Activated gamma-delta T cell treated with Interleukin-2 at 50 U/mL for 16 hours (primary cell): ENCODE results near the gene OR4E1.
"Not testable (repeated sequence)": the region's sequence is repeated elsewhere in the genome, so short reads cannot be mapped to it uniquely, and the experiment has no call there.

Source experiments
- DNase-seq: peaks from one replicate; pipeline ENCODE4 v3.0.0-alpha.2; 2020

The OR4E1 gene, protein sequence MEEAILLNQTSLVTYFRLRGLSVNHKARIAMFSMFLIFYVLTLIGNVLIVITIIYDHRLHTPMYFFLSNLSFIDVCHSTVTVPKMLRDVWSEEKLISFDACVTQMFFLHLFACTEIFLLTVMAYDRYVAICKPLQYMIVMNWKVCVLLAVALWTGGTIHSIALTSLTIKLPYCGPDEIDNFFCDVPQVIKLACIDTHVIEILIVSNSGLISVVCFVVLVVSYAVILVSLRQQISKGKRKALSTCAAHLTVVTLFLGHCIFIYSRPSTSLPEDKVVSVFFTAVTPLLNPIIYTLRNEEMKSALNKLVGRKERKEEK

DNA sequence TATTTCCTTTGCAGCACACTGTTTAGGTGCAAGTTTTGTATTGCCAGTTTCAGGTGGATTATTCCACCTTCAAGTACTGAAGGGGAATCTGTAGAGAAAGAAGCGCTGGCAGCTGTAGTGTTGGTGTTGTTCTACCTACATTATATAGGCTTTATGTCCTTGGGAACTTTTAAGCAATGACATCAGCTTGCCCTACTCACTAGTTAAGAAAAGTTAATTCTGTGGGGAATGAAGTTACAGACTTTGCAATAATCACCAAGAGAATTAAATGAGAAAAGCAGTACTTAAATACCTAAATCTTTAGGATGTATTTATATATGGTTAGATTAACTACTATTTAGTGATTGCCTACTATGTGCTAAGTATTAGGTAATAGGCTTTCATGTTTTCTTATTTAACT lies at the start of gene OR4E1:
Gene OR4E1, minus strand, starts transcription at position 101 of the 400 bp plus-strand sequence. CDS start 2,883 bp downstream, outside the sequence.
- DNase-seq = no peak

DNA sequence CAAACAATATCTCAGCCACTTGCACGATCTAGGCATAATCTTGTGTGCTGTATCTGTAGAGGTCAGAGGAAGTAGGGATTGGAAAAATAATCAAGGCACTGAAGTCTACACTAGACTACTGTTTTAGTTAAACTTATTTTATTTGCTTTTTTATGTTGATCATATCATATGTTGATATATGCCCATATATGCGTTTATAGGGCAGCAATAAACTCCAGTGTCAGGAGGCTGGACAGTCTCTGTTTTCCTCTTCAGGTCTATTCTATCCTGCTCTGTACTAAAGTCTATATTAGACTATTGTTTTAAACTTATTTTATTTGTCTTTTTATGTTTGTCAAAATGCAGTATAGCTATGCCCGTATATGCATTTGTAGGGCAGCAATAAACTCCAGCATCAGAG lies 47.9 kb upstream of the OR4E1 start:
- no peak for DNase-seq

DNA sequence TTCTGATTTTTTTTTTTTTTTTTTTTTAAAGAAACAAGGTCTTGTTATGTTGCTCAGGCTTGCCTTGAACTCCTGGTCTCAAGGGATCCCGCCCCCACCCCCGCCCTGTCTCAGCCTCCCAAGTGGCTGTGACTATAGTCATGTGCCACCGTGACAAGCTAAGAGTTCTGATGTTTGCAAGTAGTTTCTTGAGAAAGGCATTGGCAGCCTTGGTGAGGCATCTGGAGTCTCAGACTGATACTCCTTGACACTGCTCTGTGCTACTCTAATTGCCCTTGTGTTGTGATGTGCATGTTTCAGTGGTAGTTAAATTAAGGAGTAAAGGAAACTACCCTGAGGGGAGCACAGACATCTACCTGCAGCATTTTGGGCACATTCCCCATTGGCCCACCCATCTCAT lies 46.2 kb upstream of the OR4E1 start:
- DNase-seq = no peak

DNA sequence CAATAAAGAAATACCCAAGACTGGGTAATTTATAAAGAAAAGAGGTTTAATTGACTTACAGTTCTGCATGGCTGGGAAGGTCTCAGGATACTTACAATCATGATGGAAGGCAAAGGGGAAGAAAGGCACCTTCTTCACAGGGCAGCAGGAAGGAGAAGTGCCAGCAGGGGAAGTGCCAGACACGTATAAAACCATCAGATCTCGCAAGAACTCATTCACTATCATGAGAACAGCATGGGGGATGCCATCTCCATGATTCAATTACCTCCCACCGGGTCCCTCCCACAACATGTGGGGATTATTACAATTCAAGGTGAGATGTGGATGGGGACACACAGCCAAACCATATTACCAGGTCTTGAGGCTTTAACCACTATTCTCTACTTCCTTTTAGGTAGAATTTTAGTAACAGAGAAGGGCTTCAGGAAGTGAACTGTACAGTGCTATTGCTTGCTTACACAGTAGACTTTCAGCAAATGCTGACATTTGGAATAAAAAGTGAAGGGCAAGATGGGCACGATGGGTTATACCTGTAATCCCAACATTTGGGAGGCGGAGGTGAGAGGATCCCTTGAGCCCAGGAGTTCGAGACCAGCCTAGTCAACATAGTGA lies 40.8 kb upstream of the OR4E1 start:
- no peak for DNase-seq

DNA sequence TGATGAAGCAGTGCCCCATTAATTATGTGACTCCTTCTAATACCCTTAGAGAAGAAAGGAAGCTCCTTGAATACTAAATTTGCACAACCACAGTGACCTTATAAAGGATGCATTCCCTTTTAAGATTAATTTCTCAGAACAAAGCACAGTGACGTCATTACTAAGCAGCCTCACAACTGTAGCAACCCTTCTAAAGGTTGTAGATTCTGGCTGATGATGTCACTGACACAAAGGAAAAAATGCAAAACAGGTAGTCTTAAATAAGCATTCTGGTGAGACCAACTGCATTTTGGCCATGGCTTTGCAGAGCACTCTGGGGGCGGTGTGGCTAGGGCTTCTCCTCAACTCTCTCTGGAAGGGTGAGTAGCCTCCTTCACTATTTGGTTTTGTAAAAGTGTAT lies 38.4 kb upstream of the OR4E1 start:
- DNase-seq = no peak

DNA sequence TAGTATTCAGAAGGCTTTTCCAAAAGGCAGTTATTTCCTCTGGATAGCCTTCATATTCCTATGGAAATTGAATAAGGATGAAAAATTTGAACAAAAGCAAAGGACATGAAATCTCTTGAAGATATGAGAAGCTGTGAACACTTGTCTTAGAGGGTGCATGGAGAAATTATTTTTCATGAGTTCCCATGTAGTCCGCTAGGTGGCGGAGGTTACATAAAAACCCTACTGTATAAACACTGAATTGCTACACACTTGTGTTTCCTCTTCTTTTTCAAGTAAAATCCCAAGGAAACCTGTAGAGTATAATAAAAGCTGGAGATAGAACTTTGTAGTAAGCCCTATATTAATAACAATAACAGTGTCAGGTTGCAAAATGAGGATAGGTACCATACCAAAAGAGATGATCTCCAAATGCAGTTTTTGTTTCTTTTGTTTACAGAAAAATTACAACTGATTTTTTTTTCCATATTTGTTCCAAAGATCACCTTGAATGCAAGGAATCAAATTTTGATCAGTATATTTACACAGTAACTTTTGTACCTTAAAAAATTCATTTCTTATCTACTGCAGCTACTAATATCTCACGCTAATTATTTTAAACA lies 37.8 kb upstream of the OR4E1 start:
- DNase-seq = peak; percentile 10

DNA sequence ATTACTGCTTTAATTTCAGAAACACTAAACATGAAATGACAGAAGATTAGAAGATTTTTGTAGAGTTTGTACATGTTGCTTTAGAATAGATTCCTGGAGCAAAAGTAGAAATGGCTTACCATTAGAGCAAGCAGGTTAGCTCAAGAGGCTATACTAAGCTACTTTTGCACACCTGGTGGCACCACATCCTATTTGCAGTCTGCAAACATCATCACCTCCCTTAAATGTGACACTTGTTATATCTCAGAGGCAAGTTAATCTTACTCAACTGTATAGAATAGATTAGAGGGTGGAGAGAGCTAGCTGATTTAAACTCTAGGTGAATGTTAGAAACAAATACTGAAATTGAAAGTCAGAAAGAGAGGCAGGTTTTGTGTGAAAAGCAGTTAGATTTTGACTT lies 30.7 kb upstream of the OR4E1 start:
- no peak for DNase-seq

DNA sequence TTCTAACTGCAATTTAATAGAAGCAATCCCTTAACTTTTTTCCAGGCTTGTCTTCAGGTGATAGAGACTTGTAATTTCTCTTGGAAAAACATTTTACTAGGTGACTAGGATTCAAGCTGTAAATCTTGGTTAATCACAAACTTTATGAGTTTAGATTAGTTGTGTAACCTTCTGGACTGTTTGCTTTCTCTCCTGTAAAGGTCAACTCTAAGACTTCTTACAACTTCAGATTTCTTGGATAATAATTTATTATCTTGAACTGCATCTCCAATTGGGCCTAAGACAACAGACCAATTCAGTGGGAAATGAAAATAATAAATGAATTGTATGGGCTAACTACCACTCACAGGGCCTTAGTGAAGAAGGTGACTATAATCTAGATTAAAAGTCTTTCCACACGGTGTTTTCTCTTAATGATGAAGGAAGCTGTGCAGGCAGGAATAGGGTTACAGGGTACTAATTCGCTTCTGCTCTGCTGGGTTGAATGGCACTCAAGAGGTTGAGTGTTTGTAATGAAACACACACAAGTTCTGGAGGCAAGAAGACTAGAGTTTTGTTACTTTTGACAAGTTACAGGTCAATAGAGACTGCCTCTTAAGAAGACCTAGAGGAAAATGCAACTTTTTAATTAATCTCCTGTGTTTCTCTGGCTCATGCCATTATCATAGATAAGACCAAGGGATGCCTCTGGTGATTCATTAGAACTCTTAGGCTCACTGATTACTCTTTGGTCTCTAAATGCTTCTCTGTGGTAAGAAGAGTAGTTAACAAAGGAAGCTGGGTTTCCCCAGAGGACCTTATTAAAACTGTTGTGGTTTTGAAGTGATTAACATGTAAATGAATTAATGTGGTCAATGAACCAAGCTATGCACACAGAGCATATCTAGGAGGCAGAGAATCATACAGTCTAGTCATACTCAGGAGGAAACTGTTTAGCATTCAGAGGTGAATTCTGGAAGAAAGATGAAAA lies 30.0 kb upstream of the OR4E1 start:
- no peak for DNase-seq

DNA sequence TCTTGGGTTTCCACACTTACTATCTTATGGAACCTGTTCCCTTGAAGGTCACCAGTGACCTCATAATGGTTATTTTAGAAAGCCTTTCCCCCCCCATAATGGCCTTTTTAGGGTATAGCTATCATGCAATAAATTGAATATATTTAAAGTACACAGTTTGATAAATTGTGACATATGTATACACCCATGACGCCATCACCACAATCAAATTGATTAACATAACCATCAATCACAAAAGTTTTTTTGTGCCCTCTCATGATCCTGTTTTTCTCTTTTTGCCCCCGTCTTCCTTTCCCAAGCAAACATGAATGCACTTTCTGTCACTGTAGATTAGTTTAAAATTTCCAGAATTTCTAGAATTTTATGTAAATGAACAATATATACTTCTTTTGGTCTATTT lies 28.7 kb upstream of the OR4E1 start:
- no peak for DNase-seq

DNA sequence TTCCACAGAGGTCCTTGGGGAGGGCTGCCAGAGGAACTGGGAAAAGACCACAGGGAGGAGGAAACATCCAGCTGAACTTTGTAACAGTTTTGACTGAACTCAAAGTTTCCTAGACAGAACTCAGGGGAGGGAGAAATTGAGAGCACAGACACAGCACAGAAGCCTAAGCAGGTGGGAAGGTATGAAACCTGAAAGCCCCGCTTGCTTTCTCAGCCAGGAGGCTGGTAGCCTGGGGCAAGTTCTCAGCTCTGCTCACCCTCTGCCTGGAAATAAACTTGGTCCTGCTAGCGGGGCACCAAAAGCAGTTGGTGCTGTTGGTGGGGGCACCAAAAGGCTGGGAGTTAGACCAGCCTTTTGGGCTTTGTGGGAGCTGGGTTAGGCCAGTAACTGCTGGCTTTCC lies 25.9 kb upstream of the OR4E1 start:
- DNase-seq = no peak

DNA sequence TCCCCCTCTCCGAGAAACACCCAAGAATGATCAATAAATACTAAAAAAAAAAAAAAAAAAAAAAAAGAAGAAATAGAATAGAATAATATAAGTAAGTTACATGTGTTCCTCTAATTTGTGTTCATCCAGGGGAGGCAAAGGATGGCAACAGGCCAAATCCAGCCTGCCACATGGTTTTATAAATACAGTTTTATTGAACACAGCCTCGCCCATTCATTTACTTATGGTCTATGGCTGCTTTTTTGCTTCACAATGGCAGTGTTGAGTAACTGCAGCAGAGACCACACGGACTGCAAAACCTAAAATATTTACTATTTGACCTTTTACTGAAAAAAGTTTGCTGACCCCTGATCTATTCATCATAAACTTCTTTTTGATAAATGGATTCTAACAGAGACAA lies 24.9 kb upstream of the OR4E1 start:
- DNase-seq = not testable (repeated sequence)

DNA sequence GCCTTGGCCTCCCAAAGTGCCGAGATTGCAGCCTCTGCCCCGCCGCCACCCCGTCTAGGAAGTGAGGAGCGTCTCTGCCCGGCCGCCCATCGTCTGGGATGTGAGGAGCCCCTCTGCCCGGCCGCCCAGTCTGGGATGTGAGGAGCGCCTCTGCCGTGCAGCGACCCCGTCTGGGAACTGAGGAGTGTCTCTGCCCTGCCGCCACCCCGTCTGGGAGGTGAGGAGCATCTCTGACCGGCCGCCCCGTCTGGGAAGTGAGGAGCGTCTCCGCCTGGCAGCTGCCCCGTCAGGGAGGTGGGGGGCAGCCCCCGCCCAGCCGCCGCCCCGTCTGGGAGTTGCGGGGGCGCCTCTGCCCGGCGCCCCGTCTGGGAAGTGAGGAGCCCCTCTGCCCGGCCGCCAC lies 24.0 kb upstream of the OR4E1 start:
- not testable (repeated sequence) for DNase-seq

DNA sequence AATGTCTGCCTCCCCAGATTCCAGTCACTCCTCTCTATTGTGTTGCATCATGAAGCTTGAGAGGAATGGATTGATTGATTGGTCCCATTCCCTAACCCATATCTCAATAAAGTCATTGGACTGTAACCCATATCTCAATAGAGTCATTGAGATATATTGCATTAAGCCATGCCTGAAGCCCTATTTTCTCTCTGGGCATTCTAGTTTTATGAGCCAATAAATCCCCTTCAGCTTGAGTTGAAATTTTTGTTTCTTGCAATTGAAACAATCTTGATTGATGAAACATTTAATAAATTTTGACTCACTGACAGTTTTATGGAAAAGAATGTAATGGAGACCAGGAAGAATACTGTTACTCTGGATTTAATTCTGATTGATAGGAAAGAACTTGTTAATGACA lies 20.8 kb upstream of the OR4E1 start:
- no peak for DNase-seq

DNA sequence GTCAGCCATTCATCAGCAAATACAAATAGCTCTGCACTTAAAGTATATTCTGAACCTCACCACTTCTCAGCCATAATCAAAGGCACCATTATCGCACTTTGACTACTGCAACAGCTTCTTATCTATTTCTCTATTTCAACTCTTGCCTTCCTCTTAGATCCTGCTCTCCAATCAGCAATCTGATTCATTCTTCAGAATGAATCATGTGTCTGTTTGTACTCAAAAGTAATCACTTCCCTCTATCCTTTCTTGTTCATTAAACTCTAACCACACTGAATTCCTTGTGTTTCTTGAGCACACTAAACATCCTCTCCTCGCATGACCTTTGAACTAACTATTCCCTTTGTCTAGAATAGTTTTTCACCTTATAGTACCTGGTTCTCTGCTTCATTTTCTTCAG lies 12.8 kb upstream of the OR4E1 start:
- DNase-seq = no peak

DNA sequence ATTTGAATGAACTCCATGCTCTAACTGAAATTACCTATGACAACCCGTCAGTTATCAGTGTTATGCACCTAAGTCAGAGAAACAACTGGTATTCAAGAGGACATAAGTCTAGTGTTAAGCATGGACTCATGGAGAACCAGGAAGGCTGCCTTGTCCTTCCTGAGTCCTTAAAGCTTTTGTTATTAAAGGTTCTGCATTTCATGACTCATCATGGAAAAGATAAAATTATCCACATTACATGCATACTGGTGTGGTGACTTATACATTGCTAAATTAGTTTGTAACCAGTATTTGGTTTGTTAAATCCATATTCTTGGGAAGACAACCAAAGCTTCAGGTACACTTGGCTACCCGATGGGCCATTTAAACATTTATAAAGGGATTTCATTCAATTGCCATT lies 6.5 kb upstream of the OR4E1 start:
- no peak for DNase-seq

DNA sequence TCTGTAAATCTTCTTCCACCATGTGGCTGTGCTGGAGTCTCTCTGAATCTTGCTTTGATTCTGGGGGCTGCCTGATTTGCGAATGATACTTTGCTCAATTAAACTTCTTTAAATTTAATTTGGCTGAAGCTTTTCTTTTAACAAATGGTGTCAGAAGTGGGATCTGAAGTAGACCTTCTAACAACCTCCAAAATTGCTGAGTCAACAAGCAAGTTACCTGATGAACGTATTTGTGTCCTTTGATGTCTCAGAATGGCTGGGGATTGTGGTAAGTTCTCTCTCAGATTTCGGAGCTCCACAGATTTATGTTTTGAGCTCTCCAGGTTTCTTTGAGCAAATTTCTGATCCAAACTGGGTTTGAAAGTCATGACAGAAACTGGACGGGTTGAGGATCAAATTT lies 1.9 kb upstream of the OR4E1 start:
- no peak for DNase-seq

DNA sequence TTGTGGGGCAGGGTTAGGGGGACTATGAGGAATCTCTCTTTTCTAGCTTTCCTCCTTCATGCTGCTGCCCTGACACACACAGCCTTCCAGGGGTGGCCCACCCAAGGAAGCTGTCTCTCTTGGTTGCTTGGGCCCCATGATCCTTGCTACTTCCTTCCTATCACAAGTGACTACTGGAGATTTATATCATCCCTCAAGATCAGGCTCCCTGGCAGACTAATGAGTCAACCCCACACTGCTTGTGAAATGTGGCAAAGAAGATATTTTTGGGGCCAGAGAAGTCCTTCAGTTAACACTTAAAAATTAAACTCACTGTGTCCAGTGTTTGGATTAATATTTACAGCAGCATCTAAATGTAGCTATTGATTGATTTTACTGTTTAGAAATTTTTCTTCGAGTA lies 1.5 kb downstream of the OR4E1 start:
- no peak for DNase-seq

DNA sequence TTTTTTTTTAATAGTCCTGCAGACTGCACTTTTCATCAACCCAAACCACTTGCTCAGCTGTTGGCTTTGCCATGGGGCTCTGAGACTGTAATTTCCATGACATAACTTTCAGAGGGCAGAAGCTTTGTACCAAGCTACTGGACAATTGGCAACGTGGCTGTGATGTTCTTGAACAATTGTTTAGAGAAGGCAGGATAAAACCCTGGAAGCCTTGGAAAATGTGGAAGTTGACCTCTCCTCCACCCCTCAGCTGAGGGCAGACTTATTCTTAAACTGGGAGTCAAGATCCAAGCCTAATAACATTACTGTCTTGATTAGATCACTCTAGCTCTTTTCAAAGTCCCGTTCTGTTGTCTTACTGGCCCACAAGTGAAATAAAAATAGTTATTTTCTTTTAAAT lies 2.2 kb downstream of the OR4E1 start:
- DNase-seq = no peak

DNA sequence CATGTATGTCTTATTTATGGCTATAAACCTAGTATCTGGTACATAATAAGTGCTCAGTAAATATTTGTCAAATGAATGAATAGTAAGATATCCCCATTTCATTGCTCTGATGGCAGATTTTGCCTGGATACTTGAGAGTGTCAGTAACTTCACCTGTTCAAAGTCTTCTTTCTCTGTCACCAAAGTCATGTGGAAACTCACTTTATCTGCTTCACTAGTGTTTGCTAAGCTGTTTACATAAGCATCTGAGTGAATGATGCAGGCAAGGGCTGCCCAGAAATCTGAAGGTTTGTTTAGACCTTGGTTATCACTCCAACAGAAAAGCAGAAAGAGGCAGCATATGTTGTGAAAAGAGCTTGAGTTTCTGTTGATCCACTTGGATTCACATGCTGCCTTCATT lies 4.3 kb downstream of the OR4E1 start:
- DNase-seq = no peak

DNA sequence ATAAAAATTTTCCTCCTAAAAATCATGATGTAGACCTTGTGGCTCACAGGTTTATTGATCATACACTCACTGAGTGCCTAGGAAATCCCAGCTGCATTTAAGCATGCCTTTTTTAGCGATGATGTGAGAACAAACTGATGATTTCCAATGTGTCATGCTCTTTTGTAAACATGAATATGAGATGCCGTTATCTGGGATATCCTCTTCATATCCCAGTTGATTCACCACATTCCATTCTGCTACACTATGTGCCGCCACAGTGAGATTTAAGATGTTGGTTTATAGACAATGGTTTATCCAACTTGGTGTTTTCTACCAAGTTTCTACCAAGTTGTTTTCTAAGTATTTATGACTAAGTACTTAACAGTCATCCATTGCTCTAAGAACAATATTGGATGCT lies 5.2 kb downstream of the OR4E1 start:
- DNase-seq = no peak

DNA sequence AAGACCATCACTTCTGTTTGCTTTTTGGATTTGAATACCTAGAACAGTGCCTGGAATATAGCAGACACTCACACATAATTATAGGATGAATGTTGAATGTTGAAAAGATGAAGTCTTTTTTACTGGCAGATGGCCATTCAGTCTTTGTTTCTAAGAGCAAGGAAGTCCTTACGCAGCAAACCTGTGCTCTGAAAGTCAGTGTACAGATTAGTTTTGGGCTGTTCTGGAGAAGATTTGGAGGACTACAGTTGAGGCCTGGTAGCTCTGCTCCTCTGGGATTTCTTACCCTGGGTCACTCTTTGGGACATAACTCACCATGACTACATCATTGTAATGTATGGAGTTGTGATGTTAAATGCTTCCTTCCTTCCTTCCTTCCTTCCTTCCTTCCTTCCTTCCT lies 16.6 kb downstream of the OR4E1 start:
- DNase-seq = no peak

DNA sequence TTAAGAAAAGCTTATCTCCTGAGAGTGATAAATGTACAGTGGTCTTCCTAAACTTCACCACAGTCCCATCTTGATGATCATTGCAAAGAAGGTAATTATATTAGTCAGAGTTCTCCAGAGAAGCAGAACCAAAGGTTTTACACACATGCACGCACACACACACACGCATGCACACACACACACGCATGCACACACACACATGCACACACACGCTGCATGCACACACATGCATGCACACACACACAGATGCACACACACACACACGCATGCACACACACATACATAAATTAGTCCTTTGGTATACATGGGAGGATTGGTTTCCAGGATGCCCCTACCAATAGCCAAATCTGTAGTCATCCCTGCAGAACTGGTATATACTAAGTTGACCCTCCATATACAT lies 19.4 kb downstream of the OR4E1 start:
- DNase-seq = no peak

DNA sequence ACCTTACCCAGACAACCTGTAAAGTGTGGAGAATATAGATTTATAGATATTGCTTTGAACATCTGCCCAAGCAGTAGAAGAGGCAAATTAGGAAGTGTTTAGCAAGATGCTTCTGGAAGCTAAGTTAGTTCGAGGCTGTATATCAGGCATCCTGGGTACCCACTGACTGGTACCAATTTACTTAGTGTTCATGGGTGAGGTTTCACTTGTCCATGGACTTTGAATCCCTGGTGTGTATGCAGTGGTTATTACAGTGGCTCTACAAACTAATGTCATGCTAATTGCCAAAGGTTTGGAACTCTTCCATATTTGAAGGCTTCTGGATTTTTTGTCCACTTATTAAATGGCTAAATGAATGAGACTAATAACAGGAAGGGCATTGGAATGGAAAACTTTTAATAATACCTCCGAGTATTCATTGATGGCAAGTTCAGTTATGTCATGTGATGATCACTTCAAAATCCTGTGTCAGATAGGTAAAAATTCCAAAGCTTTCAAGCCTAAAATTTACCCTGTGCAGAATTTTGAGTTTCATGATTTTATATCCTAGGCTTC lies 20.2 kb downstream of the OR4E1 start, which contains the start of gene OR4E2:
Gene OR4E2, plus strand, starts transcription at position 505 of the 555 bp plus-strand sequence. CDS start 11,248 bp downstream, outside the sequence.
- no peak for DNase-seq
